Measurements from ENCODE around the gene CHRNA3. TPM values are rescaled to one million over a fixed set of nuclear protein-coding genes. Genes with fewer than 3 reads are reported as not detected.
"Not testable (repeated sequence)": the region's sequence is repeated elsewhere in the genome, so short reads cannot be mapped to it uniquely, and the experiment has no call there.

The CHRNA3 gene
- total RNA-seq, 2 donors from 2014 or later, result 4.2 to 4.6 TPM

GRCh38 chr15:78621810-78622402, 1.1 kb upstream of the CHRNA3 start:
- no peak for DNase-seq
- ATAC-seq, result no peak
- intact Hi-C loops (cut with DNase I, micrococcal nuclease), result no loop called here

- DNase-seq (no peak), ATAC-seq (peak; percentile 44)
- intact Hi-C loops (cut with DNase I, micrococcal nuclease), result no loop called here
Measured at GRCh38 chr15:78620021-78620526, 722 bp downstream of the CHRNA3 start.

DNA sequence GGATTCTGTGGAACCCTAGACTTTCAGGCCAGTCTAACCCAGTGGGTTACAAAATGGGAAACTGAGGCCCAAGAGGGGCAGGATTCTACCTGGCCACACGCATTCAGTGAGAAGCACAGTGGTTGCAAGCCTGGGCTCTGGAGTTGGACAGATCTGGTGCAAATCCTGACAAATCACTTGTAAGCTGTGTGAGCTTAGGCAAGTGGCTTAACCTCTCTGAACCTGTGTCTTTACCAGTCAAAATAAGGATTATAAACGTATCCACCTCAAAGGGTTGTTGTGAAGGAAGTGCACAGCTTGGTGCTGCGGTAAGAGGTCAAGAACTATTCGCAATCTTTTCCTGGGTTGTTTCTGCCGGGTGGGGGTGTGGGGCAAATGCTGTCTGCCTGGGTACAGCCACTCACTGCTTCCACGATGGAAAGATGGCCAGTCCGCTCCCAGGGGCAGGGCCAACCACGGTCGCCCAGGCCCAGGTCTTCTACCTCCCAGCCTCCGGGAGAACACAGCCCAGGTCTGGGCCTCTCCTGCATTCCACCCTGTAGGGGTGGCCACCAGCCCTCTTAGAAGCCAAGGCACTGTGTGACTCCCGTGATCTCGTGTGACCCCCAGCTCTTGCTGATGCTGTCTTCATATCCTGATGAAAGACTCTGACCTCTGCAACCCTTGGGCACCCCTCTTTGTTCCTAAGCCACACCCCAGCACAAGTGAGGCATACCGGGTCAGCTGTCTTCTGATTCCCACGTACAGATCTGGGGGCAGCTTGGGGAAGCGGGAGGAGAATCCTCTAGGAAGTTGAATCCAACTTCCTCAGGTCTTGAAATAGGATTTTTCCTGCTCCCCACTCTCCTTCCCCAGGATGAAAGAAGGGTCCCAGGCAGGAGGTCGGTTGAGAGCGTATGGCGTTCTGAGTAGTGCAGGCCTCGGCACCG, 1.5 kb downstream of the CHRNA3 start:
- intact Hi-C loops (cut with DNase I, micrococcal nuclease), result loop anchor here (5.0 kb wide), 2 partner anchors 88 to 133 kb away; no protein-coding TSS in a partner anchor
- ATAC-seq (no peak), DNase-seq (no peak)

- intact Hi-C loops (cut with DNase I, micrococcal nuclease), result loop anchor here (5.0 kb wide), 2 partner anchors 89 to 134 kb away; no protein-coding TSS in a partner anchor
- DNase-seq, result peak; percentile 76 to 93
- ATAC-seq, result peak; percentile 81
Measured at GRCh38 chr15:78618490-78618934, 2.3 kb downstream of the CHRNA3 start.

DNA sequence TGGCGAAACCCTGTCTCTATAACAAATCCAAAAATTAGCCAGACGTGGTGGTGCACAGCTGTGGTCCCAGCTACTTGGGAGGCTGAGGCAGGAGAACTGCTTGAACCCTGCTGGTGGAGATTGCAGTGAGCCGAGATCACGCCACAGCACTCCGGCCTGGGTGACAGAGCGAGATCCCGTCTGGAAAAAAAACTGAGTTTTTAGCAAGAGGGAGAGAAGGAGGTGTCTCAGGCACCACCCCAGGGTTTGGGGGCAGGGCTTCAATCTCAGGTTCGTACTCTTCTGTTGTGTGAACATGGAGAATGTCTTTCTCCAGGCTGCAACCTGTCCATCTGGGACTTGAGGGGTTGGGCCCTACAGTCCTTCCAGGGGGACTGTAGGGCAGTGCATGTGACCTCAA, 2.7 kb downstream of the CHRNA3 start:
- intact Hi-C loops (cut with DNase I, micrococcal nuclease), result loop anchor here (5.0 kb wide), 2 partner anchors 89 to 134 kb away; no protein-coding TSS in a partner anchor
- DNase-seq (no peak), ATAC-seq (no peak)

- ATAC-seq (no peak), DNase-seq (peak in 1 of 2 donors; percentile 22)
- intact Hi-C loops (cut with DNase I, micrococcal nuclease), result loop anchor here (5.0 kb wide), 2 partner anchors 90 to 135 kb away; no protein-coding TSS in a partner anchor
Measured at GRCh38 chr15:78617516-78617915, 3.3 kb downstream of the CHRNA3 start.

- ATAC-seq (no peak), DNase-seq (peak in 1 of 2 donors; percentile 8)
- intact Hi-C loops (cut with DNase I, micrococcal nuclease), result loop anchor here (5.0 kb wide), 2 partner anchors 90 to 135 kb away; no protein-coding TSS in a partner anchor
Measured at GRCh38 chr15:78617076-78617475, 3.7 kb downstream of the CHRNA3 start.

- no peak for ATAC-seq
- intact Hi-C loops (cut with DNase I, micrococcal nuclease), result loop anchor here (5.0 kb wide), 2 partner anchors 91 to 136 kb away; no protein-coding TSS in a partner anchor
- peak in 1 of 2 donors; percentile 2 for DNase-seq
Measured at GRCh38 chr15:78616506-78616905, 4.3 kb downstream of the CHRNA3 start.

GRCh38 chr15:78615151-78615589, 5.6 kb downstream of the CHRNA3 start:
- intact Hi-C loops (cut with DNase I, micrococcal nuclease), result loop anchor here (5.0 kb wide), 2 partner anchors 92 to 137 kb away; no protein-coding TSS in a partner anchor
- no peak for DNase-seq
- ATAC-seq, result no peak

- DNase-seq (no peak), ATAC-seq (no peak)
- intact Hi-C loops (cut with DNase I, micrococcal nuclease), result no loop called here
Measured at GRCh38 chr15:78614021-78614420, 6.8 kb downstream of the CHRNA3 start.

- ATAC-seq; DNase-seq; intact Hi-C loops (cut with DNase I, micrococcal nuclease): not testable (repeated sequence)
Measured at GRCh38 chr15:78609551-78609950, 11.2 kb downstream of the CHRNA3 start.

DNA sequence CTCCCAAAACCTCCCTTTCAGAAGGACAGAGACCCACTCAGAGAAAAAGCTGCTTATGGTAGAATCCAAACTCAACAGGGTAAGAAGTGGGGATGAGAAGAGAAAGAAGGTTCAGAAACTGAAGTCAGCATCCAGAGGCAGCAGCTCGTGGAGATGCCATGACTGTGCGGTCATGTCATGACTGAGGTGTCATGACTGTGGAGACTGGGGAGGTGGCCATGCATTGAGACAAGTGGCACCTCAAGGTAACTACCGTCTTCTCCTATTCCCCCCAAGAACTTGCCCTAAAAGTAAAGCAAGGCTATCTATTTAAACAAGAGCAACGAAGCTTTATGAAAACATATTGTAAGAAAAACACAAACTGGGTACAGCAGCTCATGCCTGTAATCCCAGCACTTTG, 15.1 kb downstream of the CHRNA3 start:
- no peak for DNase-seq
- intact Hi-C loops (cut with DNase I, micrococcal nuclease), result no loop called here
- no peak for ATAC-seq

DNA sequence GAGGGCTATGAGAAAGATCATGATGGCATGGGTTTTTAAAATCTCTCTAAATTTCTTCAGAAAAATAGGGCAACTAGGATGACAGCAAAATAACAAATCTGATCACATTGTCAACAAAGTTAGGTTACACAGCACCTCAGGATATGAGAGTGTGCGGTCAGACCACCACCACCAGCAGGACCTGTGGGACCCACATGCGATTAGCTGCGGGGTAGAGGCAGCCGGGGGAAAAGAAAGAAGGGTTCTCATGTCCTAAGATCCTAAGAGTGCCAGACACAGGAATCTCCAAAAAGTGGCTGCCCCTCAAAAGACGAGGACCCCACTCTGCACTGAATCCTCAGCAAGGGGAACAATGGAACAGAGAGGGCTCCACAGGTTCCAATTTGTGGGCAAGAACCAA, 15.6 kb downstream of the CHRNA3 start:
- no peak for ATAC-seq
- intact Hi-C loops (cut with DNase I, micrococcal nuclease), result no loop called here

DNA sequence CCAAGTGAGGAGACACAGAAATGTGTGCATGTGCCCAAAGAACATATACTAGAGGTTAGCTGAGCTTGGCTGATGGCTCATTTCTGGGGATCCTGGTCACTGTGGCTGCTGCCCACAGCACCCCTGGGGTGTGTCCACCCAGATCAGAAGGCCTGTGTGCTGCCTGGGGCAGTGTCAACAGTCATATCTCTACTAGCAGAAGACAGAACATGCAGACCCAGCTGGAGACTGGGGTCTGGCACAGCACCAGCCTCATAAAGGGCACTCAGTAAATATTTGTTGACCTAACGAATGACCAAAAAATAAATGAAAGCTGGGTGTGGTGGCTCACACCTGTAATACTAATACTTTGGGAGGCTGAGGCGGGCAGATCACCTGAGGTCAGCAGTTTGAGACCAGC, 16.4 kb downstream of the CHRNA3 start:
- DNase-seq (peak in 1 of 2 donors; percentile 18), ATAC-seq (peak; percentile 87)
- intact Hi-C loops (cut with DNase I, micrococcal nuclease), result no loop called here

More for the DNA sequence above, 15.6 kb downstream of the CHRNA3 start:
- no peak for DNase-seq

- ATAC-seq (no peak), DNase-seq (no peak)
- intact Hi-C loops (cut with DNase I, micrococcal nuclease), result no loop called here
Measured at GRCh38 chr15:78603467-78603866, 17.3 kb downstream of the CHRNA3 start.

DNA sequence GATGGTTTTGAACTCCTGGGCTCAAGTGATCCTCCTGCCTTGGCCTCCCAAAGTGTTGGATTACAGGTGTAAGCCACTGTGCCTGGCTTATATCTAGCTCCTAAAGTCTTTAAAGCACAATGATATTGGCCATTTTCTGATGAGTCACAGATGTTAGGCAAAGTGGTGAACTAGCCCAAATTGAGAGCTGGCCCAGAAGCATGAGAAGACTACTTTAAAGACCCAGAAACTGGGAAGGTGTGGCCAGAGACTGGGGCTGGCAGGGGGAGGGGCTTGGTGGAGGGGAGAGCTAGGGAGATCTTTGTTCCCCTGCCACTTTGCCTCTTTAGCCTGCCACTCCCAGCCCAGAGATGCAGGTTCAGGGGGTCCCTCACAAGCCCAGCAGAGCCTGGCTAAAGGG, 21.6 kb downstream of the CHRNA3 start:
- intact Hi-C loops (cut with DNase I, micrococcal nuclease), result no loop called here
- DNase-seq (no peak), ATAC-seq (no peak)

- intact Hi-C loops (cut with DNase I, micrococcal nuclease), result no loop called here
- no peak for ATAC-seq
- DNase-seq, result no peak
Measured at GRCh38 chr15:78598348-78598747, 22.4 kb downstream of the CHRNA3 start.

- ATAC-seq (no peak), DNase-seq (no peak)
- intact Hi-C loops (cut with DNase I, micrococcal nuclease), result no loop called here
Measured at GRCh38 chr15:78597583-78597982, 23.2 kb downstream of the CHRNA3 start.

- intact Hi-C loops (cut with DNase I, micrococcal nuclease), result no loop called here
- ATAC-seq, result no peak
Measured at GRCh38 chr15:78574944-78575343, 45.9 kb downstream of the CHRNA3 start.

More at GRCh38 chr15:78574944-78575343, 45.9 kb downstream of the CHRNA3 start:
- DNase-seq, result no peak

All from left colon (tissue), 2 donors.